AG04449 (cell line): ENCODE data around the gene PROX2.

Experiments used
- CTCF ChIA-PET: fragments of 350-600 bp; formaldehyde crosslinking; extraction: SDS; loops from one replicate; lab custom pipeline; 2021; ENCODE audit warnings: antibody characterized with exemption; lab: Yijun Ruan, JAX
- POLR2A ChIA-PET: fragments of 400-600, 350-600 bp; formaldehyde crosslinking; extraction: SDS; loops from one replicate; lab custom pipeline; 2020; ENCODE audit warnings: antibody characterized with exemption, inconsistent platforms; lab: Yijun Ruan, JAX
- DNase-seq: peaks from one replicate; pipeline ENCODE4 v3.0.0-alpha.2; 2010; ENCODE audit warnings: low read depth, low spot score
- H3K4me3 ChIP-seq: 2 replicates; pipeline ENCODE4 v1.5.1; 2011; ENCODE audit warnings: low read depth, mild to moderate bottlenecking, control low read depth, low read length
- CTCF ChIP-seq: IDR thresholded peaks from one replicate; pipeline ENCODE4 v1.5.1; 2011; ENCODE audit warnings: mild to moderate bottlenecking, moderate library complexity, low read length, control low read depth, inconsistent platforms; ENCODE audit not compliant: insufficient read depth; ENCODE audit errors: missing control alignments

The PROX2 gene

GRCh38 chr14:74867673-74868072, 8.3 kb downstream of the PROX2 start:
- no peak overlapping the region for H3K4me3 ChIP-seq
- DNase-seq, result no peak
- TF ChIP-seq CTCF, result no peak
- CTCF ChIA-PET, result interaction anchor here (1.2 to 20.7 kb wide), 6 partner anchors 6 to 221 kb away, joined by 3 to 568 read pairs (median 20); partner anchors contain the start of genes DLST and PROX2
- POLR2A ChIA-PET, result no interaction called here

- H3K4me3 ChIP-seq, result no peak overlapping the region
- ChIA-PET POLR2A (no interaction called here), CTCF (interaction anchor here (1.2 to 20.7 kb wide), 5 partner anchors 5 to 40 kb away, joined by 3 to 568 read pairs (median 27); partner anchors contain the start of genes DLST and PROX2)
- DNase-seq, result no peak
- TF ChIP-seq CTCF, result no peak
These were observed 9.1 kb downstream of the PROX2 start for GRCh38 chr14:74866708-74867389.

- DNase-seq, result no peak
- ChIA-PET CTCF (interaction anchor here (1.5 to 20.7 kb wide), 3 partner anchors 10 to 35 kb away, joined by 4 to 689 read pairs (median 568); partner anchors contain the start of genes DLST and PROX2), POLR2A (no interaction called here)
- H3K4me3 ChIP-seq, result no peak overlapping the region
- TF ChIP-seq CTCF, result no peak
These were observed 10.8 kb downstream of the PROX2 start for GRCh38 chr14:74865156-74865555.

GRCh38 chr14:74864198-74864597, 11.7 kb downstream of the PROX2 start:
- H3K4me3 ChIP-seq, result no peak overlapping the region
- TF ChIP-seq CTCF, result no peak
- ChIA-PET POLR2A (no interaction called here), CTCF (interaction anchor here (0.5 to 20.7 kb wide), 7 partner anchors 9 to 224 kb away, joined by 3 to 689 read pairs (median 8); partner anchors contain the start of genes DLST, PROX2 and ZC2HC1C)
- no peak for DNase-seq

GRCh38 chr14:74863274-74863673, 12.7 kb downstream of the PROX2 start:
- ChIA-PET CTCF (interaction anchor here (0.7 to 20.7 kb wide), 9 partner anchors 8 to 252 kb away, joined by 3 to 689 read pairs (median 8); partner anchors contain the start of genes DLST, LTBP2, PROX2 and ZC2HC1C), POLR2A (interaction anchor here (0.6 kb wide), 1 partner anchor 19 kb away, joined by 3 read pairs; no protein-coding TSS in a partner anchor)
- DNase-seq, result no peak
- TF ChIP-seq CTCF, result no peak
- no peak overlapping the region for H3K4me3 ChIP-seq

- no peak for DNase-seq
- CTCF ChIA-PET, result interaction anchor here (0.7 to 20.7 kb wide), 24 partner anchors 9 to 442 kb away, joined by 3 to 689 read pairs (median 6); partner anchors contain the start of genes DLST, LTBP2, PROX2 and RPS6KL1
- no peak for TF ChIP-seq CTCF
- POLR2A ChIA-PET, result interaction anchor here (0.7 to 2.2 kb wide), 2 partner anchors 24 to 44 kb away, joined by 4 to 8 read pairs; no protein-coding TSS in a partner anchor
- no peak overlapping the region for H3K4me3 ChIP-seq
These were observed 14.2 kb downstream of the PROX2 start for GRCh38 chr14:74861734-74862090.
